Kidney epithelial cell (primary cell): ENCODE measurements around the gene CEP295NL. TPM values are rescaled to one million over a fixed set of nuclear protein-coding genes. Genes with fewer than 3 reads are reported as not detected.
A peak's percentile ranks its signal among the peaks of the same experiment; 100 is the strongest.

Experiments
- DNase-seq: peaks from one replicate; pipeline ENCODE4 v3.0.0-alpha.2; 2010; ENCODE audit warnings: low read depth
- H3K27me3 ChIP-seq: 2 replicates; pipeline ENCODE4 v1.6.0; 2011; ENCODE audit warnings: low read length; ENCODE audit not compliant: control insufficient read depth, insufficient read depth
- H3K36me3 ChIP-seq: 2 replicates; pipeline ENCODE4 v1.5.1; 2011; ENCODE audit warnings: low read length; ENCODE audit not compliant: control insufficient read depth, insufficient read depth
- H3K4me3 ChIP-seq: 2 replicates; pipeline ENCODE4 v1.5.1; 2011; ENCODE audit warnings: low read depth, mild to moderate bottlenecking, control low read depth, low read length
- total RNA-seq: library from RNA; depleted of rRNA; stranded (reverse); fragments of >200 nt; gene quantifications from 2 replicates; pipeline ENCODE4 v1.2.3, GENCODE V29; 2015
- TF ChIP-seq, protein P1 (sequence below): IDR thresholded peaks from 2 replicates; pipeline ENCODE4 v1.5.1; 2011; ENCODE audit warnings: mild to moderate bottlenecking, moderate library complexity, low read length, control low read depth, inconsistent platforms; ENCODE audit not compliant: insufficient read depth, poor library complexity, severe bottlenecking

Gene CEP295NL, protein sequence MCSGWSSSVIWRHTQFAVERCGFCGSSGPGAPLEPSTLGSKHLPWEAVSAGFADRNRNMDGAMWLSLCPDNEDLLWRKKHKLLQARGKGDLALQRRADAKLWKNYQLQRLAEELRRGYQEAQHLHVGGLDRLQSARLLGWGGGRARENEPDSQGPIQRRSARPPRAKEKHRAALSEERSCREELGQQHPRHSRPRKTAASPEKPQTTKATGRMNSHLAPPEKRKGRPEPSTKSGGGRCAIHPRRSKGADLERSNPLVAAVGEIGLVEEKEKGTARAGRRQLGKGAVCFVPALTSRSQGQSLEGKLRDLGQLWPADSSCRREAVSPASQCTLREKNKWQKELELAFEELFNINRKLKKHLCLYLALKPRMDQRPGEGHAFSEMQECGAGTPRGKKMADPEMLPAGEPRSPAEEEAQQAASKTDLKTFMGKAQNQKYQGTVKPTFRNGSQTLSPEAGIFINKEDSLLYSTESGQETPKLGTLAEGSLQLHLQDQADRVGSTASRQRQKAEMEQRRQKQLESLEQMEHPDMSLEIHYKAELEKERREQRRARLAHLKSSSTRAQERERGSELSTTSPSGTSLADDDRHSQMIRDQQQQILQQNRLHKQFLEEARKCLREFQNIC
- 0.63 and 1.8 TPM in 2 replicates for total RNA-seq

DNA sequence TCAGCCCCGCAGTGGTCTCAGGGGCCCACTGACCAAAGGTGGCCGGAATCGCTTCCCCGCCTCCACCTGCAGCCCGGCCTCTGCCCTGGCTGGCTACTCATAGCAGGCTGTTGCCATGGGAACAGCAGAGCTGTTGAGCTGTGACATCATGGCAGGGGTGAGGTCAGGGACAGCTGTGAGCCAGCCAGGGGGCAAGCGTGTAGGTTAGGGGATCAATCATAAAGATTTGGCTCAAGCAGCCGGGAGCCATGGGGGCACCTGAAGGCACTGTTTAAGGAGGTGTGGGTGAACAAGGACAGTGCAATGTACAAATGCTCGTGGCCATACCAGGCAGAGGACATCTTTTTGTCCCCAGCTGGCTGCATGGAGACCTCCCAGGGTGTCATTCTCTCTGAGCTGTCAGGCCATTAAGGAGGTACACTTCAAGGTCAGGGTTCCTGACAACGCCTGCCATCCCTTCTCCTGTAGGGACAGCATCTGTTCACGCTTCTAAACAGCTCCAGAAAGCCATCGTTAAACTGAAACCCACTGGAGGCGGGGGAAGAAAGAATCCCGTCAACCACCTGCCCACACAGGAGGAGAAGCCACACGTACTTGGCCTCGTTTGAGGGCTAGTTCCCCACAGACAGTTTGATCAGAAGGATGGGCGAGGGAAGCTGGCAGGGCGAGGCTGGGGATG lies at the start of gene CEP295NL:
TSS of gene CEP295NL (minus strand) at position 101 of the 679 bp plus-strand sequence. CDS start 1,373 bp downstream, outside the sequence.
- peak; percentile 44 for DNase-seq
- H3K36me3 ChIP-seq, result peaks cover 2% of the 10 kb centered on the region
- TF ChIP-seq, protein P1, sequence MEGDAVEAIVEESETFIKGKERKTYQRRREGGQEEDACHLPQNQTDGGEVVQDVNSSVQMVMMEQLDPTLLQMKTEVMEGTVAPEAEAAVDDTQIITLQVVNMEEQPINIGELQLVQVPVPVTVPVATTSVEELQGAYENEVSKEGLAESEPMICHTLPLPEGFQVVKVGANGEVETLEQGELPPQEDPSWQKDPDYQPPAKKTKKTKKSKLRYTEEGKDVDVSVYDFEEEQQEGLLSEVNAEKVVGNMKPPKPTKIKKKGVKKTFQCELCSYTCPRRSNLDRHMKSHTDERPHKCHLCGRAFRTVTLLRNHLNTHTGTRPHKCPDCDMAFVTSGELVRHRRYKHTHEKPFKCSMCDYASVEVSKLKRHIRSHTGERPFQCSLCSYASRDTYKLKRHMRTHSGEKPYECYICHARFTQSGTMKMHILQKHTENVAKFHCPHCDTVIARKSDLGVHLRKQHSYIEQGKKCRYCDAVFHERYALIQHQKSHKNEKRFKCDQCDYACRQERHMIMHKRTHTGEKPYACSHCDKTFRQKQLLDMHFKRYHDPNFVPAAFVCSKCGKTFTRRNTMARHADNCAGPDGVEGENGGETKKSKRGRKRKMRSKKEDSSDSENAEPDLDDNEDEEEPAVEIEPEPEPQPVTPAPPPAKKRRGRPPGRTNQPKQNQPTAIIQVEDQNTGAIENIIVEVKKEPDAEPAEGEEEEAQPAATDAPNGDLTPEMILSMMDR, result no peak
- H3K4me3 ChIP-seq, result no peak within 1 kb of the TSS
- no peaks in the 10 kb centered on the region for H3K27me3 ChIP-seq

DNA sequence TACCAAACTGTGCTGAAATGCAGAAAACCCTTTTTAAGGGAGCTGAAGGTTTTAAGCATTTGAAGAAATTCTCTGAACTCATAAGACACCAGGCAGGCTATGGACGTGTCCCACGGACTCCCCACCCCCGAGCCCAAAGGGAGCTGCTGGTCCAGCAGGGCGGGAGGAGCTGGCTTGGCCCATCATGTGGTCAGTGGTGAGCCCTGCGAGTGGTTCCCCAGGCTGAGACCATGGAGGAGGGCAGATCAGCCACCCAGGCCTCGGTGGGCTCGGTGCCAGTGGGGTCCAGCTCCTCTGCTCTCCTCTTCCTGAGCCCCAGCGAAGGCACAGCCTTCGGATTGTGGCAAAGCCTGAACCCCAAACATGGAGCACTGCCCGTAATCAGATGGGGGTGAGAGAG lies 49.7 kb upstream of the CEP295NL start:
- TF ChIP-seq, protein P1, result no peak
- no peak for DNase-seq
- Histone ChIP-seq H3K27me3 (no peaks in the 10 kb centered on the region), H3K36me3 (no peaks in the 10 kb centered on the region), H3K4me3 (no peak overlapping the region)

DNA sequence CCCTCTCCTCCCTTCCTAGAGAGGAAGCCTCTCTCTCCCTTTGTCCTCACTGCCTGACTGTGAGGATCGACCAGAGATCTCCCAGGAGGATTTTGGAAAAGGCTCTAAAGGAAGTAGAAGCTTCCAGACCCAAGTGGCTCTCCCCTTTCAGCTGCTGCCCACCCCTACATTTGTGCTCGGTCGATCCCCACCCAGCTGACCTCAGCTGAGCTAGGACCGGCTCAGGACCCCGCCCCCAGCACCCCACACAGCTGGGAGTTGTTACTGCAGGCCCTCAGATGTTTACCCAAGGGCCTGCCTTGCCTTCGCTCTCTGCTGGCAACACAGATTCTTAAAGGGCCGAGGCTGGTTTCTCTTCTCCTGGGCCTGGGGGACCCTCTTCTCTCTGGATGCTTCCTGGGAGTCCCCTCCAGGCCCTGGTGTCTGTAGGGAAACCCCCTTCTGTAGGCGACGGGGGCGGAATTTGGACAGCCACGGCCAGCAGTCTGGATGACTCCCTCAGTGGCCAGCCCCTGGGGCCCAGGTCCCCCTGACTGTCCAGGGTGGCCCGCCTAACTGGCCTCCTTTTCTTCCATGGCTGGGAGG lies 49.1 kb upstream of the CEP295NL start:
- no peak overlapping the region for H3K4me3 ChIP-seq

DNA sequence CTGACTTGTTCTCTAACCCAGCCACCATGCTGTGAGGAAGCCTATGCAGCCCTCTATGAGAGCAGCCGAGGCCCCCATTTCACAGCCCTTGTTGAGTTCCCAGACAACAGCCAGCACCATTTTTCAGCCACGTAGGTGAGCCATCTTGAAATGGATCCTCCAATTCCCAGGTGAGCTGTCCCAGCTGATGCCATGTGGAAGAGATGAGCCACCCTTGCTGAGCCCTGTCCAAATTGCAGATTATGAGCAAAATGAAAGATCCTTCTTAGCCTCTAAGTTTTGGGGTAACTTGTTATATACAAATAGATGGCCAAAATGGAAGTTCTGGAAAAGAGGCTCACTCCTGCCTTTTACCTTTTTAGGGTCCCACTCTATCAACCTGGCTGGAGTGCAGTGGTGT lies 47.9 kb upstream of the CEP295NL start:
- Histone ChIP-seq H3K36me3 (no peaks in the 10 kb centered on the region), H3K27me3 (no peaks in the 10 kb centered on the region), H3K4me3 (no peak overlapping the region)
- DNase-seq, result no peak
- TF ChIP-seq, protein P1, result no peak

More for the DNA sequence above, 49.1 kb upstream of the CEP295NL start:
- no peak for DNase-seq
- TF ChIP-seq, protein P1, result no peak
- Histone ChIP-seq H3K36me3 (no peaks in the 10 kb centered on the region), H3K27me3 (no peaks in the 10 kb centered on the region)

DNA sequence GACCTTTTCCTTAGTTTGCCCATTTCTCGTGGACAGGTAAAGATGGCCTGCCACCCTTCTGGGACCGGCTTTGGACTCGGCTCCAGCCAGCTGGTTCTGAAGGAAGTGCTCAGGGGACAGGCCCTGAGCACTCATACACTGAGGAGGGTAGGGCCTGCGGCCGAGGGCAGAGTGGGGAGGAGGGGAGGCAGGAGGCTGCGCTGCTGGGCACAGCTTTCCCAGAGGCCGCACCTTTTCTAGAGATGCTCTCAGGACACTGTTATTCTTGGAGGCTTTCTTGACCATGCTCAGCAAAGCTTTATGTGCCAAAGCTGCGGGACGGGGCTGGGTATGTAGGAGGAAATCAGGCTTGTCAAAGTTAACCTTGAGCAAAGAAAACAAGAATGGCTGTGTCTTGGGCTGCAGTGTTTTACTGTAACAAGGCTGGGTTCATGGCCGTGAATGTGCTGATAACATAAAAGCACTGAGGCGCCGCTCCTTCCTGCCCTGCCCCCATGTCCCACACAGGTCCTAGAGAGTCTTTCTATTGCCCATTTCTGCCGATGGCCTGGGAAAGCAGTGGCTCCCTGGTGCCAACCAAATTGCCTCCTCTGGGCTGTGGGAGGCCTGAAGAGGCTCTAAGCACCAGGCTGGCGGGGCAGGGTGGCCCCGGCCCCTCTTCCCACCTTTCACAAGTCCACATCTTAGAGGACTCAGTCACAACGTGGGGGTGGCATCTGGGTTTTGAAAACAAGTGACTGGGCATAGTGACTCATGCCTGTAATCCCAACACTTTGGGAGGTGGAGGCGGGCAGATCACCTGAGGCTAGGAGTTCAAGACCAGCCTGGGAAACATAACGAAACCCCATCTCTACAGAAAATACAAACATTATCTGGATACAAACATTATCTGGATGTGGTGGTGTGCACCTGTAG lies 44.5 kb upstream of the CEP295NL start:
- TF ChIP-seq, protein P1, result no peak
- H3K4me3 ChIP-seq, result no peak overlapping the region
- no peaks in the 10 kb centered on the region for H3K36me3 ChIP-seq
- H3K27me3 ChIP-seq, result no peaks in the 10 kb centered on the region
- DNase-seq, result no peak
